Thyroid gland (tissue), 4 donors: Measurements from ENCODE around the gene DYNLT3.

Experiments used
- POLR2A ChIP-seq, 2 donors: fragments of 450-650 bp; IDR thresholded peaks; one replicate each; pipeline ENCODE4 v1.6.1; 2017; ENCODE audit warnings: antibody characterized with exemption in 2 of 2, mild to moderate bottlenecking in 2 of 2, moderate library complexity in 1 of 2
- TF ChIP-seq, protein P1 (sequence below), 6 experiments: fragments of 200-600 bp in 3 of 6; fragments of 450-650 bp in 3 of 6; sonication (generic) in 3 of 6; IDR thresholded peaks; one replicate each; pipeline ENCODE4 v1.5.1; 2016 to 2019; ENCODE audit warnings: antibody characterized with exemption in 6 of 6, mild to moderate bottlenecking in 2 of 6, inconsistent platforms in 1 of 6, moderate library complexity in 1 of 6

- TF ChIP-seq, protein P1, sequence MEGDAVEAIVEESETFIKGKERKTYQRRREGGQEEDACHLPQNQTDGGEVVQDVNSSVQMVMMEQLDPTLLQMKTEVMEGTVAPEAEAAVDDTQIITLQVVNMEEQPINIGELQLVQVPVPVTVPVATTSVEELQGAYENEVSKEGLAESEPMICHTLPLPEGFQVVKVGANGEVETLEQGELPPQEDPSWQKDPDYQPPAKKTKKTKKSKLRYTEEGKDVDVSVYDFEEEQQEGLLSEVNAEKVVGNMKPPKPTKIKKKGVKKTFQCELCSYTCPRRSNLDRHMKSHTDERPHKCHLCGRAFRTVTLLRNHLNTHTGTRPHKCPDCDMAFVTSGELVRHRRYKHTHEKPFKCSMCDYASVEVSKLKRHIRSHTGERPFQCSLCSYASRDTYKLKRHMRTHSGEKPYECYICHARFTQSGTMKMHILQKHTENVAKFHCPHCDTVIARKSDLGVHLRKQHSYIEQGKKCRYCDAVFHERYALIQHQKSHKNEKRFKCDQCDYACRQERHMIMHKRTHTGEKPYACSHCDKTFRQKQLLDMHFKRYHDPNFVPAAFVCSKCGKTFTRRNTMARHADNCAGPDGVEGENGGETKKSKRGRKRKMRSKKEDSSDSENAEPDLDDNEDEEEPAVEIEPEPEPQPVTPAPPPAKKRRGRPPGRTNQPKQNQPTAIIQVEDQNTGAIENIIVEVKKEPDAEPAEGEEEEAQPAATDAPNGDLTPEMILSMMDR (IDR thresholded peaks at IDR 0.05), result no peak
- TF ChIP-seq POLR2A (IDR thresholded peaks at IDR 0.05), result no peak
Measured at GRCh38 chrX:37883196-37883595, 35.8 kb upstream of the DYNLT3 start.
